Smooth muscle cell (in vitro differentiated cells): ENCODE results near the gene MED9. TPM values are rescaled to one million over a fixed set of nuclear protein-coding genes. Genes with fewer than 3 reads are reported as not detected.

ENCODE experiments used
- DNase-seq: peaks from one replicate; lab custom pipeline; 2025; ENCODE audit not compliant: unreplicated experiment; lab: John Stamatoyannopoulos, UW
- H2AFZ ChIP-seq: fragments of 200-600 bp; sonication (generic); 2 replicates; pipeline ENCODE4 v1.6.0; 2016; ENCODE audit warnings: antibody characterized with exemption, low read depth, mild to moderate bottlenecking
- H3F3A ChIP-seq: fragments of 200-600 bp; sonication (generic); 2 replicates; pipeline ENCODE4 v1.6.0; 2017; ENCODE audit warnings: antibody characterized with exemption, low read depth
- H3K27ac ChIP-seq: fragments of 200-600 bp; sonication (generic); 2 replicates; pipeline ENCODE4 v1.5.1; 2016; ENCODE audit warnings: low read depth, mild to moderate bottlenecking
- H3K27me3 ChIP-seq: fragments of 200-600 bp; sonication (generic); 2 replicates; pipeline ENCODE4 v1.6.1; 2016; ENCODE audit warnings: low read depth, mild to moderate bottlenecking
- H3K36me3 ChIP-seq: fragments of 200-600 bp; sonication (generic); 2 replicates; pipeline ENCODE4 v1.5.1; 2016; ENCODE audit warnings: low read depth
- H3K4me1 ChIP-seq: fragments of 200-600 bp; sonication (generic); 2 replicates; pipeline ENCODE4 v1.5.1; 2016; ENCODE audit warnings: low read depth
- H3K4me2 ChIP-seq: fragments of 200-600 bp; sonication (generic); 2 replicates; pipeline ENCODE4 v1.6.0; 2016; ENCODE audit warnings: mild to moderate bottlenecking
- H3K4me3 ChIP-seq: fragments of 200-600 bp; sonication (generic); 2 replicates; pipeline ENCODE4 v1.5.1; 2016; ENCODE audit warnings: mild to moderate bottlenecking
- H3K79me2 ChIP-seq: fragments of 200-600 bp; sonication (generic); 2 replicates; pipeline ENCODE4 v1.6.0; 2016; ENCODE audit warnings: low read depth, mild to moderate bottlenecking
- H3K9ac ChIP-seq: fragments of 200-600 bp; sonication (generic); 2 replicates; pipeline ENCODE4 v1.6.0; 2016; ENCODE audit warnings: low read depth
- H3K9me3 ChIP-seq: fragments of 200-600 bp; sonication (generic); replicated peaks from 2 replicates; pipeline ENCODE4 v1.5.1; 2016; ENCODE audit warnings: low read depth
- H4K20me1 ChIP-seq: fragments of 200-600 bp; sonication (generic); 2 replicates; pipeline ENCODE4 v1.6.0; 2016; ENCODE audit warnings: low read depth
- WGBS: methylation state at CpG from one replicate; pipeline ENCODE4 v1.1.7; 2016; ENCODE audit warnings: low lambda C conversion rate; 5-methylcytosine and 5-hydroxymethylcytosine counted together
- polyA plus RNA-seq: library from polyadenylated mRNA; unstranded; fragments of >200 nt; fragmentation: Nextera tagmentation; extraction: Ambion mirVana; gene quantifications from 2 replicates; pipeline ENCODE4 v1.2.1, GENCODE V29; 2016
- total RNA-seq: library from RNA; depleted of rRNA; stranded (reverse); fragments of >200 nt; gene quantifications from 2 replicates; pipeline ENCODE4 v1.2.3, GENCODE V29; 2014
- TF ChIP-seq, protein P1 (sequence below): fragments of 200-600 bp; sonication (generic); IDR thresholded peaks from 2 replicates; pipeline ENCODE4 v1.5.1; 2017; ENCODE audit warnings: borderline replicate concordance, mild to moderate bottlenecking, antibody characterized with exemption; ENCODE audit not compliant: insufficient read depth, poor library complexity, severe bottlenecking

MED9 gene
- total and polyA plus RNA-seq, 2 experiments from 2014 or later: 8.4 to 15.4 TPM

DNA sequence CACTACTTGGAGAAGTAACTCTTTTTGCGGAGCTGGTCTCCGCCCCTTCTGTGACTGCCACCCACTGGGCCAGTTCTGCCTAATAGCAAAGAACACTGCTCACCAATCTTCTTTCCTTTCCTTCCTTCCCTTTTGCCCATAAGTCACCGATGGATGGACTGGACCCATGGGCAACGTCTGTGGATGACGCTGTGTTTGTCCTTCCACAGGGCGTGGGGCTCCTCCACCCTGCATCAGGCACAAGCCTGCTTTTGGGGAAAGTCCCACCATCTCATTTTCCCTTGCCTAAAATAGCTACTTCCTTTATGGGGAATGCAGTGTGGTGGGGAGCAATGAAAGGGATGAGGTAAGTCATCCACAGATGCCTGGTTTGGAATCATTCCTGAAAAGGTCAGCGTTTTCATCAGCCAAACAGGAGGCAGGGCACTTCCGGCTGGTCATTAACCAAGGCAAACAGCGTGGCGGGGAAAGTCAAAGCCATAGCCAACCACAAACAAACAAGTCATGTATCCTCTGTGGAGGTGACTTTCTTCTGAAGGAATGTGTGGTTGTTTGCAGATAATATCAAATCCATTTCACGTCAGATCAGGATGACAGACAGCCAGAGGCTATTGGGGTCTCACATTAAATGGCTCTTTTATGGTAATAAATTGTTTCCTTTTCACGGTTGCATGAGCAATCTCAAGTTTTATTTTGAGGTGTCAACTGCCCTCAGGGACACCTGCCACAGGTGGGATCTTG lies 30.7 kb upstream of the MED9 start:
- peak overlapping the region; percentile 55 for H3K4me2 ChIP-seq

DNA sequence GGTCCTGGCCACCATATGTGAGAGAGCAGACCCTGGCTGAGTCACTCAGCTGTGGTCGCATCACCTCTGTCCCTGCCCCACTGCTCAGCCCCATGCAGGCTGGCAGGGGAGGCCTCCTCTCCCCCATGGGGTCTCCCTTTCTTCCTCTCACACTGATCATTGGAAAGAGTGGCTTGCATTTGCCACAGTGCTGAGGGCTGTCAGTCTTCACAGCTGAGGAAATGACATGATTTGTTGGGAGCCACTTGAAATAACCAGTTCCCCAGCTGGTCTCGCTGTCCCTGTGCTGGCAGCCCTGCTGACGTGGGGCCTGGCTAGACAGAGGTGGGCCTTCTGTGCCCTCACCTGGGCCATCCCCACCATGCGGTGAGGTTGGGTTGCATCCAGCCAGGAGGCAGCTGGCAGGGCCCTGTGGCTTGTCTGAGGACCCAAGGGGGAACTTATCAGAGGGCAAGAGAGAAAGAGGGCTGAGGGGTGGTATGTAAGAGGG lies 30.1 kb upstream of the MED9 start:
- no peaks in the 10 kb centered on the region for H3K9me3 ChIP-seq
- no peaks in the 10 kb centered on the region for H3K36me3 ChIP-seq
- H2AFZ ChIP-seq: no peak overlapping the region
- peak overlapping the region; percentile 38 for H3K4me2 ChIP-seq
- no peak overlapping the region for H3K4me3 ChIP-seq
- WGBS: 82% methylated on average over 4 of the region's 4 CpGs
- TF ChIP-seq, protein P1, sequence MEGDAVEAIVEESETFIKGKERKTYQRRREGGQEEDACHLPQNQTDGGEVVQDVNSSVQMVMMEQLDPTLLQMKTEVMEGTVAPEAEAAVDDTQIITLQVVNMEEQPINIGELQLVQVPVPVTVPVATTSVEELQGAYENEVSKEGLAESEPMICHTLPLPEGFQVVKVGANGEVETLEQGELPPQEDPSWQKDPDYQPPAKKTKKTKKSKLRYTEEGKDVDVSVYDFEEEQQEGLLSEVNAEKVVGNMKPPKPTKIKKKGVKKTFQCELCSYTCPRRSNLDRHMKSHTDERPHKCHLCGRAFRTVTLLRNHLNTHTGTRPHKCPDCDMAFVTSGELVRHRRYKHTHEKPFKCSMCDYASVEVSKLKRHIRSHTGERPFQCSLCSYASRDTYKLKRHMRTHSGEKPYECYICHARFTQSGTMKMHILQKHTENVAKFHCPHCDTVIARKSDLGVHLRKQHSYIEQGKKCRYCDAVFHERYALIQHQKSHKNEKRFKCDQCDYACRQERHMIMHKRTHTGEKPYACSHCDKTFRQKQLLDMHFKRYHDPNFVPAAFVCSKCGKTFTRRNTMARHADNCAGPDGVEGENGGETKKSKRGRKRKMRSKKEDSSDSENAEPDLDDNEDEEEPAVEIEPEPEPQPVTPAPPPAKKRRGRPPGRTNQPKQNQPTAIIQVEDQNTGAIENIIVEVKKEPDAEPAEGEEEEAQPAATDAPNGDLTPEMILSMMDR: no peak
- H3F3A ChIP-seq: no peaks in the 10 kb centered on the region
- H3K27ac ChIP-seq: peak overlapping the region; percentile 59
- H3K9ac ChIP-seq: no peak overlapping the region
- H4K20me1 ChIP-seq: no peaks in the 10 kb centered on the region
- H3K79me2 ChIP-seq: no peaks in the 10 kb centered on the region
- DNase-seq: no peak
- no peaks in the 10 kb centered on the region for H3K27me3 ChIP-seq
- peaks cover 6% of the 10 kb centered on the region for H3K4me1 ChIP-seq

More for the DNA sequence above, 30.7 kb upstream of the MED9 start:
- DNase-seq: no peak
- no peaks in the 10 kb centered on the region for H3F3A ChIP-seq
- peaks cover 6% of the 10 kb centered on the region for H3K4me1 ChIP-seq
- H3K36me3 ChIP-seq: no peaks in the 10 kb centered on the region
- no peaks in the 10 kb centered on the region for H4K20me1 ChIP-seq
- no peak overlapping the region for H2AFZ ChIP-seq
- TF ChIP-seq, protein P1: no peak
- peak overlapping the region; percentile 43 for H3K9ac ChIP-seq
- H3K27me3 ChIP-seq: no peaks in the 10 kb centered on the region
- H3K4me3 ChIP-seq: no peak overlapping the region
- no peaks in the 10 kb centered on the region for H3K9me3 ChIP-seq
- no peaks in the 10 kb centered on the region for H3K79me2 ChIP-seq
- WGBS: 41% methylated on average over 12 of the region's 12 CpGs
- peak overlapping the region; percentile 59 for H3K27ac ChIP-seq

DNA sequence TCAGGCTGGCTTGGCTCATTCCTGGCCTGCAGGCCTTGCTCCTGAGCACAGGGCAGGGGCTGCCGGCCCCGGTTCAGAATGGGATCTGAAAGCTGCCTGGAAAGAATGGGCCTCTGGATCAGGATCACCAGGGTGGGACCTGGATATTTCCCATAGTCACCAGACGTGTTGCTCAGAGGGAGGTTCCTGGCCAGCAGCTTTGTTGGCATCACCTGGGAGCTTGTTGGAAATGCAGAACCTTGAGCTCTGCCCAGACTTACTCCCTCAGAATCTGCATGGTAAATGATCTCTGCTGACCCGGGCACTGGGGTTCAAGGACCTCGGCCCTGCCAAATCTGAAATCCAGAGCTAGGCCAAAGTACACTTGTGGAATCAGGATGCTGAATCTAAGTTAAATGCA lies 29.5 kb upstream of the MED9 start:
- Histone ChIP-seq H4K20me1 (no peaks in the 10 kb centered on the region), H3K4me1 (peaks cover 6% of the 10 kb centered on the region), H3K27me3 (no peaks in the 10 kb centered on the region), H3K36me3 (no peaks in the 10 kb centered on the region), H3K4me2 (no peak overlapping the region), H3K9me3 (no peaks in the 10 kb centered on the region), H3K79me2 (no peaks in the 10 kb centered on the region), H2AFZ (no peak overlapping the region), H3K4me3 (no peak overlapping the region), H3K27ac (no peak overlapping the region), H3F3A (no peaks in the 10 kb centered on the region), H3K9ac (no peak overlapping the region)
- DNase-seq: no peak
- TF ChIP-seq, protein P1: no peak
- 97% methylated on average over 5 of the region's 5 CpGs for WGBS

DNA sequence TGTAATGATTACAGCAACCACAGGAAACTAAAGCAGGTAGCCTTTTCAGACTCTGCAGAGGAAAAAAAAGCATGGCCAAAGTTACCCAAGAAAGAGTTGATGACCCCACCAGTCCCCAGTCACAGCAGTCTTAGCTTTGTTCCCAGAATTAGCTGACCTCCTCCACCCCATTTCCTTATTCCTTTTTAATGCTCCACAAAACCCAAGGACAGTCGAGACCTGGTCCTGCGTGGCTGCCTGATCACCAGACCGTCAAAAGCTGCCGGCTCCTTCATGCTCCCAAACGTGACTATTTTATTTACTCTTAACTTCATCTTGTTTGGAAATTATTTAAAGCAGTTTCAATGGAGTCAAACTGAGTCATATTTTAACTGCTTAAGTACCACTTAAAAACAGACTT lies 28.7 kb upstream of the MED9 start:
- Histone ChIP-seq H3F3A (no peaks in the 10 kb centered on the region), H3K36me3 (no peaks in the 10 kb centered on the region), H3K9ac (no peak overlapping the region), H3K4me2 (no peak overlapping the region), H4K20me1 (no peaks in the 10 kb centered on the region), H3K4me3 (no peak overlapping the region), H2AFZ (no peak overlapping the region), H3K27ac (no peak overlapping the region), H3K9me3 (no peaks in the 10 kb centered on the region), H3K79me2 (no peaks in the 10 kb centered on the region), H3K4me1 (peaks cover 6% of the 10 kb centered on the region), H3K27me3 (no peaks in the 10 kb centered on the region)
- DNase-seq: no peak
- WGBS: 82% methylated on average over 5 of the region's 5 CpGs
- TF ChIP-seq, protein P1: no peak
